GM18870 (cell line): ENCODE measurements around the gene ETV6.
A peak's percentile ranks its signal among the peaks of the same experiment; 100 is the strongest.

Experiments
- ATAC-seq: cut with Tn5 transposase; IDR thresholded peaks from one replicate; pipeline ENCODE4 v1.9.1; 2021; ENCODE audit warnings: moderate library complexity; ENCODE audit not compliant: unreplicated experiment

ETV6 gene

GRCh38 chr12:11839091-11839641, 189.7 kb downstream of the ETV6 start:
- no peak for ATAC-seq

GRCh38 chr12:11840366-11840765, 190.9 kb downstream of the ETV6 start:
- no peak for ATAC-seq

GRCh38 chr12:11846488-11846887, 197.0 kb downstream of the ETV6 start:
- no peak for ATAC-seq

GRCh38 chr12:11847539-11847938, 198.1 kb downstream of the ETV6 start:
- ATAC-seq, result no peak

GRCh38 chr12:11849757-11850504, 200.5 kb downstream of the ETV6 start:
- no peak for ATAC-seq

GRCh38 chr12:11853126-11853525, 203.7 kb downstream of the ETV6 start:
- ATAC-seq, result no peak

GRCh38 chr12:11854011-11854499, 204.6 kb downstream of the ETV6 start:
- ATAC-seq, result no peak

- ATAC-seq, result peak; percentile 60
Observed at GRCh38 chr12:11855983-11856374, 206.5 kb downstream of the ETV6 start.

- no peak for ATAC-seq
Observed at GRCh38 chr12:11856971-11857370, 207.5 kb downstream of the ETV6 start.

- ATAC-seq, result no peak
Observed at GRCh38 chr12:11859705-11860425, 210.4 kb downstream of the ETV6 start.

- no peak for ATAC-seq
Observed at GRCh38 chr12:11861155-11861863, 211.8 kb downstream of the ETV6 start.

GRCh38 chr12:11861864-11862600, 212.6 kb downstream of the ETV6 start:
- ATAC-seq, result no peak

GRCh38 chr12:11862798-11863197, 213.3 kb downstream of the ETV6 start:
- ATAC-seq, result no peak

- ATAC-seq, result no peak
Observed at GRCh38 chr12:11863478-11863906, 214.0 kb downstream of the ETV6 start.

- ATAC-seq, result no peak
Observed at GRCh38 chr12:11863988-11864387, 214.5 kb downstream of the ETV6 start.

- ATAC-seq, result no peak
Observed at GRCh38 chr12:11865824-11866223, 216.3 kb downstream of the ETV6 start.

GRCh38 chr12:11868027-11868426, 218.6 kb downstream of the ETV6 start:
- ATAC-seq, result no peak

GRCh38 chr12:11869406-11869805, 219.9 kb downstream of the ETV6 start:
- no peak for ATAC-seq

GRCh38 chr12:11870041-11870451, 220.6 kb downstream of the ETV6 start:
- ATAC-seq, result no peak

GRCh38 chr12:11872055-11872454, 222.6 kb downstream of the ETV6 start:
- ATAC-seq, result no peak
